CD4-positive, alpha-beta memory T cell (primary cell): ENCODE measurements around the gene ITSN2. TPM values are rescaled to one million over a fixed set of nuclear protein-coding genes. Genes with fewer than 3 reads are reported as not detected.

Experiments used
- CTCF ChIA-PET: fragments of 350-600 bp; sonication (Branson Sonifier 250); formaldehyde crosslinking; loops from one replicate; lab custom pipeline; 2021; ENCODE audit warnings: inconsistent platforms; ENCODE audit not compliant: partially characterized antibody; lab: Charles Lee
- POLR2A ChIA-PET: fragments of 350-600 bp; sonication (Branson Sonifier 250); formaldehyde crosslinking; loops from one replicate; lab custom pipeline; 2021; ENCODE audit not compliant: partially characterized antibody; lab: Charles Lee
- DNase-seq, 5 donors: peaks; one replicate each; pipeline versions ENCODE4 v3.0.0 to v3.0.0-alpha.2; 2020 to 2022; ENCODE audit warnings: mixed read lengths in 1 of 5
- H3K27ac ChIP-seq: one replicate; pipeline ENCODE4 v1.7.0; 2013; ENCODE audit warnings: low read depth, low read length
- H3K27me3 ChIP-seq: 2 replicates; pipeline ENCODE4 v1.7.0; 2013; ENCODE audit warnings: mild to moderate bottlenecking, low read length, moderate library complexity; ENCODE audit not compliant: insufficient read depth
- H3K36me3 ChIP-seq: 2 replicates; pipeline ENCODE4 v1.7.0; 2013; ENCODE audit warnings: mild to moderate bottlenecking, low read length, moderate library complexity; ENCODE audit not compliant: insufficient read depth
- H3K4me1 ChIP-seq: 2 replicates; pipeline ENCODE4 v1.7.0; 2013; ENCODE audit warnings: mild to moderate bottlenecking, low read length, moderate library complexity; ENCODE audit not compliant: insufficient read depth
- H3K4me3 ChIP-seq, 2 donors: one replicate each; pipeline ENCODE4 v1.7.0; 2013; ENCODE audit warnings: low read length in 2 of 2, mild to moderate bottlenecking in 1 of 2
- H3K9me3 ChIP-seq, 2 donors: one replicate each; pipeline ENCODE4 v1.7.0; 2013; ENCODE audit warnings: low read length in 2 of 2, control low read depth in 1 of 2; ENCODE audit not compliant: control insufficient read depth in 1 of 2
- H3K27ac Mint-ChIP-seq, 7 donors: one replicate each; pipeline ENCODE4 v1.8.0; 2020 to 2021; ENCODE audit warnings: mixed read lengths in 7 of 7, mild to moderate bottlenecking in 6 of 7, inconsistent platforms in 3 of 7, moderate library complexity in 3 of 7
- H3K27me3 Mint-ChIP-seq, 2 donors: one replicate each; pipeline ENCODE4 v1.8.0; 2020 to 2021; ENCODE audit warnings: mixed read lengths in 2 of 2
- H3K36me3 Mint-ChIP-seq, 2 donors: one replicate each; pipeline ENCODE4 v1.8.0; 2020 to 2021; ENCODE audit warnings: mixed read lengths in 2 of 2, inconsistent platforms in 1 of 2, mild to moderate bottlenecking in 1 of 2
- H3K4me1 Mint-ChIP-seq, 4 donors: one replicate each; pipeline ENCODE4 v1.8.0; 2020 to 2021; ENCODE audit warnings: mixed read lengths in 4 of 4, mild to moderate bottlenecking in 1 of 4
- H3K4me3 Mint-ChIP-seq, 8 donors: one replicate each; pipeline ENCODE4 v1.8.0; 2020 to 2021; ENCODE audit warnings: mixed read lengths in 8 of 8, mild to moderate bottlenecking in 7 of 8, moderate library complexity in 6 of 8, inconsistent platforms in 3 of 8
- H3K9me3 Mint-ChIP-seq, 8 donors: one replicate each; pipeline ENCODE4 v1.8.0; 2020 to 2021; ENCODE audit warnings: mixed read lengths in 8 of 8, mild to moderate bottlenecking in 5 of 8, inconsistent platforms in 3 of 8, moderate library complexity in 1 of 8
- intact Hi-C: fragments of 100-400 bp; cut with micrococcal nuclease; formaldehyde crosslinking; loops from one replicate; pipeline ENCODE4 v1.15.1; 2023
- polyA plus RNA-seq, 2 donors: library from polyadenylated mRNA; unstranded; fragments of 300-500 nt; fragmentation: Illumina TruSeq; gene quantifications; one replicate each; pipeline ENCODE4 v1.2.3, GENCODE V29; 2021
- total RNA-seq, 2 experiments: library from RNA; stranded (reverse); gene quantifications; one replicate each; pipeline ENCODE4 v1.2.3, GENCODE V29; 2021

The ITSN2 gene
- total and polyA plus RNA-seq, 4 experiments from 2014 or later, result 39.8 to 135 (median 102) TPM

- POLR2A ChIA-PET, result no interaction called here
- Histone ChIP-seq H3K9me3 (no peaks in the 10 kb centered on the region), H3K27me3 (no peaks in the 10 kb centered on the region), H3K27ac (no peak overlapping the region), H3K36me3 (peaks cover 4% of the 10 kb centered on the region), H3K4me3 (no peak overlapping the region), H3K4me1 (no peaks in the 10 kb centered on the region)
- H3K36me3 Mint-ChIP-seq, result peaks cover 20 to 32% of the 10 kb centered on the region in 2 donors
- no peak overlapping the region for H3K4me3 Mint-ChIP-seq
- H3K27me3 Mint-ChIP-seq, result no peaks in the 10 kb centered on the region
- intact Hi-C loops, result no loop called here
- H3K9me3 Mint-ChIP-seq, result no peaks in the 10 kb centered on the region
- no peak overlapping the region for H3K27ac Mint-ChIP-seq
- peaks cover 0 to 5% (median 0%) of the 10 kb centered on the region in 4 donors for H3K4me1 Mint-ChIP-seq
- no peak for DNase-seq
- CTCF ChIA-PET, result no interaction called here
Measured at GRCh38 chr2:24225499-24226242, 134.7 kb downstream of the ITSN2 start.

GRCh38 chr2:24222946-24223345 is 137.4 kb downstream of the ITSN2 start:
- Mint-ChIP-seq H3K4me1 (no peaks in the 10 kb centered on the region), H3K27ac (no peak overlapping the region), H3K36me3 (peaks cover 28 to 56% of the 10 kb centered on the region in 2 donors), H3K27me3 (no peaks in the 10 kb centered on the region), H3K9me3 (peaks cover 0 to 2% (median 0%) of the 10 kb centered on the region in 8 donors), H3K4me3 (no peak overlapping the region)
- no peak overlapping the region for H3K4me3 ChIP-seq
- POLR2A ChIA-PET, result no interaction called here
- H3K9me3 ChIP-seq, result no peaks in the 10 kb centered on the region
- H3K27me3 ChIP-seq, result no peaks in the 10 kb centered on the region
- no peak for DNase-seq
- no peaks in the 10 kb centered on the region for H3K4me1 ChIP-seq
- CTCF ChIA-PET, result no interaction called here
- intact Hi-C loops, result no loop called here
- H3K27ac ChIP-seq, result no peak overlapping the region
- peaks cover 17% of the 10 kb centered on the region for H3K36me3 ChIP-seq

GRCh38 chr2:24221343-24222050 is 138.8 kb downstream of the ITSN2 start:
- Histone ChIP-seq H3K9me3 (no peaks in the 10 kb centered on the region), H3K36me3 (peaks cover 17% of the 10 kb centered on the region), H3K27ac (no peak overlapping the region), H3K4me3 (no peak overlapping the region), H3K4me1 (no peaks in the 10 kb centered on the region), H3K27me3 (no peaks in the 10 kb centered on the region)
- CTCF ChIA-PET, result no interaction called here
- POLR2A ChIA-PET, result no interaction called here
- no peak for DNase-seq
- peaks cover 0 to 2% (median 0%) of the 10 kb centered on the region in 8 donors for H3K9me3 Mint-ChIP-seq
- peak overlapping the region in 1 of 7 donors; percentile 59 for H3K27ac Mint-ChIP-seq
- H3K4me1 Mint-ChIP-seq, result no peaks in the 10 kb centered on the region
- intact Hi-C loops, result no loop called here
- H3K36me3 Mint-ChIP-seq, result peaks cover 35 to 61% of the 10 kb centered on the region in 2 donors
- no peak overlapping the region for H3K4me3 Mint-ChIP-seq
- no peaks in the 10 kb centered on the region for H3K27me3 Mint-ChIP-seq

DNA sequence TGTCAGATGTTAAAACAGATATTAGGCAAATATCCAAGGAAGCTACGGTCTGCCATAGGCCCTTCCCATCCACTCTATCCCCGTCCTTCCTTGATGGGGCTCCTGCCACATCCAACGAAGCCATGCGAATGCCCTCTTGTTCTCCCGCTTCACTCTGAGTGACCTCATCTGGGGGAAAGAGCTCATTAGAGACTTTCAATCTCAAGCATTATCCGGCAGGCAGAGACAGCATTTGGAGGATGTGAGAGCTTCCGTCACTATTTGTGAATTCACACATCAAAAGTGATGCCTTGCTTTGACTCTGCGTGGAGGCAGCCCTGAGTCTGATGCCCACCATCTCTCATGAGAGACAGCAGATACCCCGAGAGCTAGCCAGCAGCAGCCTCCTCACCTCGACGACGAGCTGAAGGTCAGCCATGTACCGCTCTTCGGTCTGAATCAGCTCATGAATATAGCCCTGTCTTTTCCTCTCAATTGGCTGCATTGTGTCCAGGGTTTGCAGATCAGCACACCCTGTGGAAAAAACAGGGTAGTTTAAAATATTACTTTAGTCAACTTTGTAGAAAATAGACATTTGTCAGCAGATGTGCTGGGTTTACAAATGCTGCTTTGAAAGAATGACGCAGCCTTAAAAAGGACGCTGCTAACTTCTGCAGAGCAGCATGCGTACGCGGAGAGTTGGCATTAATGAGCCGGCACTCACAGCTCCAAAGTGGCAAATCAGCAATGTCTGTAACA is 139.6 kb downstream of the ITSN2 start:
- Histone ChIP-seq H3K9me3 (no peaks in the 10 kb centered on the region), H3K4me3 (no peak overlapping the region), H3K4me1 (no peaks in the 10 kb centered on the region), H3K27me3 (no peaks in the 10 kb centered on the region), H3K27ac (no peak overlapping the region), H3K36me3 (peaks cover 17% of the 10 kb centered on the region)
- Mint-ChIP-seq H3K9me3 (peaks cover 0 to 2% (median 0%) of the 10 kb centered on the region in 8 donors), H3K4me1 (peaks cover 0 to 5% (median under 1%) of the 10 kb centered on the region in 4 donors), H3K27me3 (no peaks in the 10 kb centered on the region), H3K27ac (no peak overlapping the region), H3K36me3 (peaks cover 41 to 60% of the 10 kb centered on the region in 2 donors), H3K4me3 (no peak overlapping the region)
- intact Hi-C loops, result no loop called here
- ChIA-PET POLR2A (no interaction called here), CTCF (no interaction called here)
- DNase-seq, result no peak

GRCh38 chr2:24214880-24215279 is 145.5 kb downstream of the ITSN2 start:
- Mint-ChIP-seq H3K36me3 (peaks cover 61 to 77% of the 10 kb centered on the region in 2 donors), H3K9me3 (peaks cover 0 to 2% (median 0%) of the 10 kb centered on the region in 8 donors), H3K4me1 (peaks cover 4 to 11% (median 5%) of the 10 kb centered on the region in 4 donors), H3K27me3 (no peaks in the 10 kb centered on the region), H3K4me3 (peak overlapping the region in 4 of 8 donors; percentile 5 to 38 (median 30)), H3K27ac (peak overlapping the region in 3 of 7 donors; percentile 30 to 86 (median 82))
- Histone ChIP-seq H3K27ac (peak overlapping the region; percentile 6), H3K9me3 (no peaks in the 10 kb centered on the region), H3K4me1 (peaks cover 6% of the 10 kb centered on the region), H3K36me3 (peaks cover 31% of the 10 kb centered on the region), H3K27me3 (no peaks in the 10 kb centered on the region), H3K4me3 (no peak overlapping the region)
- intact Hi-C loops, result no loop called here
- DNase-seq, result peak in 4 of 5 donors; percentile 4 to 12 (median 8)
- ChIA-PET CTCF (no interaction called here), POLR2A (no interaction called here)

DNA sequence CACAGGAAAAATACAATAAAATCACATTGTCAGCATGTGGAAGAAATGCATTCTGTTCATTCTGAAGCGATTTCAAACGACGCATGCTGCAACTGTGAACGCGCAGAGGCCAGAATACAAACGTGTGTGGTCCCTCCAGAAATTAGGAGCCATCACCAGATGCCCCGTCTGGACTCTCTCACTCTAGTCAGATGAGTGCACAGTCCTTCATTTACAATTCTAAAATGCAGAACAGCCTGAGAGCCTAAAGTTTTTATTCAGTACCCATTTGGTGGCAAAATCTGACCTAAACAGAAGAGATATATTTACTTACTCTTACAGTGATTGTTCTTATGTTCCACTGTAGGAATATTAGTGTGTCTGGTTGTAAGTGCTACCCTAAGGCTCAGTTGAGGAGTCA is 148.9 kb downstream of the ITSN2 start:
- Mint-ChIP-seq H3K27ac (no peak overlapping the region), H3K36me3 (peaks cover 75 to 85% of the 10 kb centered on the region in 2 donors), H3K4me3 (no peak overlapping the region), H3K27me3 (no peaks in the 10 kb centered on the region), H3K9me3 (no peaks in the 10 kb centered on the region), H3K4me1 (peaks cover 4 to 11% (median 5%) of the 10 kb centered on the region in 4 donors)
- ChIA-PET POLR2A (no interaction called here), CTCF (no interaction called here)
- Histone ChIP-seq H3K27me3 (no peaks in the 10 kb centered on the region), H3K9me3 (no peaks in the 10 kb centered on the region), H3K27ac (no peak overlapping the region), H3K4me1 (peaks cover 6% of the 10 kb centered on the region), H3K36me3 (peaks cover 53% of the 10 kb centered on the region), H3K4me3 (no peak overlapping the region)
- intact Hi-C loops, result no loop called here
- no peak for DNase-seq

- H3K27me3 ChIP-seq, result no peaks in the 10 kb centered on the region
- intact Hi-C loops, result no loop called here
- Mint-ChIP-seq H3K4me1 (peaks cover 4 to 6% (median 5%) of the 10 kb centered on the region in 4 donors), H3K27me3 (no peaks in the 10 kb centered on the region), H3K4me3 (no peak overlapping the region), H3K36me3 (peaks cover 73 to 84% of the 10 kb centered on the region in 2 donors), H3K27ac (no peak overlapping the region), H3K9me3 (no peaks in the 10 kb centered on the region)
- no peak for DNase-seq
- no peak overlapping the region for H3K27ac ChIP-seq
- CTCF ChIA-PET, result no interaction called here
- POLR2A ChIA-PET, result no interaction called here
- H3K36me3 ChIP-seq, result peaks cover 58% of the 10 kb centered on the region
- H3K9me3 ChIP-seq, result no peaks in the 10 kb centered on the region
- peaks cover 6% of the 10 kb centered on the region for H3K4me1 ChIP-seq
- H3K4me3 ChIP-seq, result no peak overlapping the region
Measured at GRCh38 chr2:24210723-24211122, 149.6 kb downstream of the ITSN2 start.
